IMR-90 (cell line): ENCODE data around the gene SPATA46.
"Not testable (repeated sequence)": the region's sequence is repeated elsewhere in the genome, so short reads cannot be mapped to it uniquely, and the experiment has no call there.

Experiments
- BHLHE40 ChIP-seq: fragments of 150-350 bp; IDR thresholded peaks from 2 replicates; pipeline ENCODE4 v1.6.1; 2016; ENCODE audit warnings: mild to moderate bottlenecking, low read depth, low read length
- CEBPB ChIP-seq: IDR thresholded peaks from 2 replicates; pipeline ENCODE4 v1.6.1; 2012; ENCODE audit warnings: low read depth, low read length, improper control_type of control experiment
- CTCF ChIP-seq: conservative IDR thresholded peaks from 2 replicates; pipeline ENCODE4 v1.5.1; 2012; ENCODE audit warnings: mild to moderate bottlenecking, low read depth, low read length, improper control_type of control experiment
- FOS ChIP-seq: fragments of 150-350 bp; IDR thresholded peaks from 2 replicates; pipeline ENCODE4 v1.6.1; 2016; ENCODE audit warnings: low read depth, low read length
- MAFK ChIP-seq: IDR thresholded peaks from 2 replicates; pipeline ENCODE4 v1.6.1; 2012; ENCODE audit warnings: low read depth, low read length, improper control_type of control experiment
- MAZ ChIP-seq: IDR thresholded peaks from 2 replicates; pipeline ENCODE4 v1.6.1; 2012; ENCODE audit warnings: low read depth, mild to moderate bottlenecking, low read length, improper control_type of control experiment, moderate library complexity, borderline replicate concordance
- MXI1 ChIP-seq: IDR thresholded peaks from 2 replicates; pipeline ENCODE4 v1.6.1; 2012; ENCODE audit warnings: low read depth, mild to moderate bottlenecking, low read length, moderate library complexity, borderline replicate concordance
- POLR2A ChIP-seq: IDR thresholded peaks from 2 replicates; pipeline ENCODE4 v1.6.1; 2012; ENCODE audit warnings: mild to moderate bottlenecking, low read depth, low read length
- RAD21 ChIP-seq: IDR thresholded peaks from 2 replicates; pipeline ENCODE4 v1.6.1; 2012; ENCODE audit warnings: low read length, improper control_type of control experiment
- RCOR1 ChIP-seq: IDR thresholded peaks from 2 replicates; pipeline ENCODE4 v1.6.1; 2012; ENCODE audit warnings: mild to moderate bottlenecking, low read length, improper control_type of control experiment; ENCODE audit not compliant: insufficient replicate concordance
- RFX5 ChIP-seq: IDR thresholded peaks from 2 replicates; pipeline ENCODE4 v1.8.0; 2012; ENCODE audit warnings: low read depth, mild to moderate bottlenecking, low read length, moderate library complexity
- SMC3 ChIP-seq: fragments of 150-350 bp; IDR thresholded peaks from 2 replicates; pipeline ENCODE4 v1.6.1; 2016; ENCODE audit warnings: low read depth, mild to moderate bottlenecking, antibody characterized with exemption, low read length, moderate library complexity
- USF2 ChIP-seq: fragments of 150-350 bp; IDR thresholded peaks from 2 replicates; pipeline ENCODE4 v1.6.1; 2017; ENCODE audit warnings: mild to moderate bottlenecking, antibody characterized with exemption, low read length, low read depth

GRCh38 chr1:162351874-162352273, 24.8 kb downstream of the SPATA46 start:
- not testable (repeated sequence) for TF ChIP-seq CTCF, POLR2A, RFX5, RAD21, SMC3, RCOR1, FOS, USF2, MAFK, CEBPB, MAZ, BHLHE40, MXI1
